GM19023 (cell line): Measurements from ENCODE around the gene MRPS34.

Source experiments
- ATAC-seq: cut with Tn5 transposase; IDR thresholded peaks from one replicate; pipeline ENCODE4 v1.9.1; 2021; ENCODE audit warnings: mild to moderate bottlenecking, moderate library complexity; ENCODE audit not compliant: unreplicated experiment

MRPS34 gene

DNA sequence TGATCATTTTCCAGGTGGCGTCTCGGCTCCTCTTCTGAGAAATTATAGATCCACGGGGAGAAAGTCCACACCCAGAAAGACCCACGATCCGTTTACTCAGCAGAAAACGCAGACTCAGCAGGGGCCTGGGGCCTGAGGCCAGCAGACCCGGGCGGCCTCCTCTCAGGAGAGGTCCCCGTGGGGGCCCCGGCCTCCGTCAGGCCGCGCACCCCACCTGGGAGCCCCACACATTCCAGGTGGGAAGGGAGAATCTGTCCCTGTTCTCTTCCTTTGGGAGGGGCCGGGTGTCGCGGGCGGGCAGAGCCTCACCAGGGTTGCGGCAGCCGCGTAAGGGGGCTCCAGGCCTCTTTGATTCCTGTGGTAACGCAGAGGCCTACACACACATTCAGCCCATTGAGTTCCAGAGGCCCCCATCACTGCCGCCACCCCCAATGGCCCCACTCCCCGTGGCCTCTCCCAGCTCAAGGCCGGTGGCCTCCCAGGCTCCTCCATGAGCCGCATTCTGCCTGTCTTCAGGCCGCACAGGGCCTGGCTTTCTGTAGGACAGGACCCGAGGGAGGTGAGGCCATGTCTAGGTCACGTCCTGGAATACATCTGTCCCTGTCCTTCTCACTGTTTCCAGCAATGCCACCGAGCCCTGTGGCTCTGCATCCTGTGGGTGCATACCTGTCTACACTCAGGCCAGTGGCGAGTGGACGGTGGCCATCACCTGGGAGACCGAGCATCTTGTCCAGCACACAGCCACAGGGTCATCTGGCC, 22.2 kb upstream of the MRPS34 start:
- ATAC-seq = no peak

DNA sequence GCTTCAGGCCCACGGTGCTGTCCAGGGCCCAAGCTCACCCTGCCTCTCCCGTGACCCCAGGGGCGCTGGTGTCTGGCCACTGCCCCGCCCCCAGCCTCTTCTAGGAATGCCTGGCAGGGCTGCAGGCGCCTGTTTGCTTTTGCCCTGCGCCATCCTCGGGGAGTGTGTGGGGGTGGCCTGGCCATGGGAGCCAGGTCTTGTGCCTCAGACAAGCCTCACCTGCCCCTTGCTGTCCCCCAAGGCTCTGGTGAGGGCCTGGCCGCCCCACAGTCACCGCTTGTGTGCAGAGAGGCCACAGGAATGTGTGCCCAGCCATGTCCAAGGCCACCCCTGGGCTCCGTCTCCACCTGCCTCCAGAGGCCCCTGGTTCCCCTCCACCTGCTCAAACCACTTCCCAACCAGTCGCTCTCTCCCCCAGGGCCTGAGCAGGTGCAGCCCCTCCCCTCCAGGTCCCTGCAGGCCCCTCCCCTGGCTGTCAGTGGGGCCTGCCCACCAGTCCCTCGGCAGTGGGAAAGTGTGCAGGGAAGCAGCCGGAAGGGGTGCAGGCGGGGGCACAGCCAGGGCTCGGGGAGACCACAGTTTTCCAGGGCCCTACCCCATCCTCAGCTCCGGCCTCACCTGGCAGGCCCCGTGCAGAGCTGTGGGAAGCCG, 21.4 kb upstream of the MRPS34 start:
- no peak for ATAC-seq

DNA sequence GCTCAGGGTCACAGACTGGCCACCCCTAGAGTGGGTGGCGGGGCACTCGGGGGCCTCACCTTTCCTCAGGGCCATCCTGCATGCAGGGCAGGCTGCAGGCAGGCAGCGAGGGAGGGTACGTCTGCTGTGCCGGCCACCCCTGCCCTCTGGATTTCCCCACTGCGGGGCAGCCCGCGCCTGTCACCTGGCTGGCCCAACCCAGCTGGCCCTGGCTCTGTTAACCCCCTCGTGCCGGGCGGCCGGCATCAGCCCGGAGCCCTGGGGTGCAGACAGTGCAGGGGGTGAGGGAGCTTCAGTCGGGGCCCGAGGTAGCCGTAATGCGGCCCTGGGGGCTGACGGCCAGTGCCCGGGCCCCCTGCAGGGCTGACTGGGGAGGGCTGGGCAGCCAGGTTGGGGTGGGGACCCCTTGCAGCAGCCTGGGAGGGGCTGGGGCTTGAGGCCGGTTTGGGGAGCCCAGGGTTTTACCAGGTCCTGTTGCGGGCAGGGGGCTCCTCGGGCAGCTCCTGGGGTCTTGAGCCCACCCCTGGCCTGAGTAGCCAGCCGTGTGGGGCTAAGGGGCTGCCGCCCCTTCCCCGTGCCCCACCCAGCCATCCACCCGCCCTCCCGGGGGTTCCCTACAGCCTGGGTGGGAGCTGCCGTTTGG, 20.8 kb upstream of the MRPS34 start, which contains the start of gene IGFALS:
Gene IGFALS (minus strand): TSS at position 128 of the 643 bp plus-strand sequence. CDS start 53 bp downstream, at position 75.
- no peak for ATAC-seq

DNA sequence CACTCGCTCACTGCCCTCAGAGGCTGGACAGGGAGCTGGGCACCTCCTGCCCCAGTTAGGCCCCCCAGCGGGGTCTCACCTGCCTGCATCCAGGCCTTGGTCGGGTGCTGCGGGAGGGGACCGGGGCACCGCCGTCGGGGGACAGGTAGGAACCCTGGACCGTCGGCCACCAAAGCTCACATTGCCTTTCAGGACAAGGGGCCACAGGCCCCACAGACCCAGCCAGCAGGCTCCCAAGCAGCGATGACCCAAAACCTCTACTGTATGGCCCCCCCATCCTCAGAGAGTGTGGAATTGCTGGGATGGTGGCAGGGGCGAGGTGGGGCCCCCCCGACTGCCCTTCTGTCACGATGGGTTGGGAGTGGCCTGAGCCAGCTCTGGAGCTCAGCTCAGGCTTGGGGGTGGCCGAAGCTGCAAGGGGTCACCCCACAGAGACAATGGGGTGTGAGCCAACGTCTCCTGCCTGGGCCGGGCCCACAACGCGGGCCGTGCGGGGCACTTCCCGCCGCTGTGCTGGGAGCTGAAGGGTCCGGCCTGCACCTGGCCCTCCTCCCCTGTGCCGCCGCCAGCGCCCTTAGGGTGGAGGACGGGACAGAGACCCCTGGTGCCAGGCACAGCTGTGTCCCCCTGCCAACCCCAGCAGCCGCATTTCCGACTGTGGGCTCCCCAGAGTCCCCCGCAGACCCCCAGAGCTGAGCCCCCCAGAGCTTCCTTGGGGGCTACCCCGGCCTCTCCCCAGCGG, 20.1 kb upstream of the MRPS34 start:
- ATAC-seq = no peak

DNA sequence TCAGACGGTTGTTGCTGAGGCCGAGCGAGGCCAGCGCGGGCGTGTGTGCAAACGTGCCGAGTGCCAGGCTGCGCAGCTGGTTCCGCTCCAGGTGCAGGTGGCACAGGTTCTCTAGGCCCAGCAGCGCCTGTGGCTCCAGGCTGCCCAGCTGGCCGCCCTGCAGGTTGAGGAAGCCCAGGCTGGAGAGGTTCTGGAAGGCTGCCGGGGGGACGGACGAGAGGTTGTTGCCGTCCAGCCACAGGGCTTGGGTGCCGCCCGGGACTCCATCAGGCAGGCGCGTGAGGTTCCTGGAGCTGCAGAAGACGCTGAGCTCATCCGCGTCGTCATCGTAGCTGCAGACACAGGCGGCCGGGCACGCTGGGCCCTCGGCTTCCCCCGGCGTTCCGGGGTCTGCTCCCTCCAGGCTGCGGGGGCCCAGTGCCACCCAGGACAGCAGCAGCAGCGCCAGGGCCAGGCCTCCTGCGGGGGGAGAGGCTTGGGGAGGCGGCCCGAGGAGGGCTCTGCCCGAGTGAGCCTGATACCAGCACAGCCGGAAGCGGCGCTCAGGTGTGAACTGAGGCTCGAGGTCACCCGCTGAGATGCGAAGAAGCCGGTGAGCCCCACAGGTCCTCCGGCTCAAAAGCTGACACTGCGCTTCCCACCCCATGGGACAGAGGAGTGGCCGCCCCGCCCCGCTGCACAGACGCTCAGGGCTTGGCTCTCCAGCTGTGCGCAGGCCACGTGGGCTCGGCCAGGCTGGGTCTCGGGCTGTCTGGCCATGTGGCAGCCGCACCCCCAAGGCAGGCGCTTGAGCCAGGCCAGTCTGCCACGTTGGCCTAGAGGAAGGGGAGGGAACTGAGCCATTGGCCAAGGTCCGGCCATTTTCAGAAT, 19.2 kb upstream of the MRPS34 start:
- ATAC-seq = no peak

DNA sequence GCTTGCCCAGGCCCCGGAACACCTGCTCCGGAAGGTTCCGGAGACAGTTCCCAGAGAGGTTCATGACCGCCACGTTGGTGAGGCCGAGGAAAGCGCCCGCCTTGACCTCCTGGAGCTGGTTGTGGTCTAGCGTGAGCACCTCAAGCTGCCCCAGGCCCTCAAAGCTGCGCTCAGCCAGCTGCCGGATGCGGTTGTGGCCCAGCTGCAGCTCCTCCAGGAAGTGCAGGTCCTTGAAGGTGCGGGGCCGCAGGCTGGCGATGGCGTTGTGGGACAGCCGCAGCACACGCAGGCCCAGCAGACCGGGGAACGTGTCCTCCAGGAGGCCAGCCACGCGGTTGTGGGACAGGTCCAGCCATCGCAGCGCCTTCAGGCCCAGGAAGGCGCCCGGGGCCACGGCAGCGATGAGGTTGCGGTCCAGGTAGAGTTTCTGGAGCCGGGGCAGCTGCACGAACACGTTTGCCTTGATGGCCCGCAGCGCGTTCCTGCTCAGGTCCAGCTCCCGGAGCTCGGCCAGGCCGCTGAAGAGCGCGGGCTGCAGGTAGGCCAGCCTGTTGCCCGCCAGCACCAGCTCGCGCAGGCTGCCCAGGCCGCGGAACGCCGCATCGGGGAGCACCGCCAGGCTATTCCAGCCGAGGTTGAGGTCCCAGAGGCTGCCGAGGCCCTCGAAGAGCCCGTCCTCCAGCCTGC, 18.5 kb upstream of the MRPS34 start:
- no peak for ATAC-seq

DNA sequence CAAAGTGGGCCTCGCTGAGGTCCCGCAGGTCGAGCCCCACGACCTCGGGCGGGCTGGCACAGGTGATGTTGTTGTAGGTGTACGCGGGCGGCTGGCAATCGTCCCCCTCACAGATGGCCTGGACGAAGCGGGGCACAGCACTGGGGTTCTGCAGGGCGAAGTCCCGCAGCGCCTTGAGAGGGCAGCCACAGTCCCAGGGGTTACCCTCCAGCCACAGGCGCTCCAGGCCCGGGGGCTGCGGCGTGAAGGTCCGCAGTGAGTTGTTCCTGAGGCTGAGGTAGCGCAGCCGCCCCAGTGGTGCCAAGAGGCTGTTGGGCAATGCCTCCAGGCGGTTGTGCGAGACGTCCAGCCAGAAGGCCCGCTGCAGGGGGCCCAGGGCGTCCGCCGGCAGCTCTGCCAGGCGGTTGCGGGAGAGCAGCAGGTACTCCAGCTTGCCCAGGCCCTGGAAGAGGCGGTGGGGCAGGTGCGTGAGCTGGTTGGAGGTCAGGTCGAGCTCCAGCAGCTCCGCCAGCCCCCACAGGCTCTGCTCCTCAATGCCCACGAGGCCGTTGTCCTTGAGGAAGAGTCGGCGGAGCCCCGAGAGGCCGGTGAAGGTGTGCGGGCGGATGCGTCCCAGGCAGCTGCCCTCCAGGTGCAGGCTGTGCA, 17.8 kb upstream of the MRPS34 start:
- no peak for ATAC-seq

DNA sequence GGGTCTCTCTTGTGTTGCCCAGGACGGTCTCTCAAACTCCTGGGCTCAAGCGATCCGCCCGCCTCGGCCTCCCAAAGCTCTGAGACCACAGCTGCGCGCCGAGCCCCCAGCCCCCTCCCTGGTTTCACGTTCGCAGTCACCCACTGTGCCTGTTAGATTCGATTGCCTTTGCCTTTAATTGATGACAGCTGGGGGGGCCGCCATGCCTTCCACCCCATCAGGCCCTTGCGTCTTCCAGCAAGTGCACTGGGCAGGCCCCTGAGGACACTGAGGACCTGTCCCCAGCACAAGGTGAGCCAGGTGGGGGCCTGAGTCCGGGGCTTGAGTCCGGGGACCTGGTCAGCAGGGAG, 17.3 kb upstream of the MRPS34 start:
- ATAC-seq = no peak

DNA sequence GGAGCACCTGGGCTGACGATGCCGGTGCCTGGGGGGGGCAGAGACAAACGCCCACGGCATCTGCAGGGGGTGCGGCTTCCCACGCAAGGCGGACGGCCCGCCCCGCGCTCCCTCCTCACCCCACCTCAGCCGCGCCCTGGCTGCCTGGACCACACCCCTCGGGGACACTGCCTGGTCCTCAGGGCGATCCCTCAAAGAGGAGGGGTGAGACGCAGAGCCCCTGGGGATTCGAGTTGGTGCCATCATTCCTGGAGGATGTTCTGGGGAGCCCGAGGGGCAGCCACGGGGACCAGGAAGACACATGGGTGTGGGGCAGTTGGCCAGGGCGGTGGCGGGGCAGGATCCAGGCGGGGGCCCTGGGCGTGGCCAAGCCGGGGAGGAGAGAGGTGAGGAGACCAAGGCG, 16.7 kb upstream of the MRPS34 start:
- ATAC-seq = no peak

DNA sequence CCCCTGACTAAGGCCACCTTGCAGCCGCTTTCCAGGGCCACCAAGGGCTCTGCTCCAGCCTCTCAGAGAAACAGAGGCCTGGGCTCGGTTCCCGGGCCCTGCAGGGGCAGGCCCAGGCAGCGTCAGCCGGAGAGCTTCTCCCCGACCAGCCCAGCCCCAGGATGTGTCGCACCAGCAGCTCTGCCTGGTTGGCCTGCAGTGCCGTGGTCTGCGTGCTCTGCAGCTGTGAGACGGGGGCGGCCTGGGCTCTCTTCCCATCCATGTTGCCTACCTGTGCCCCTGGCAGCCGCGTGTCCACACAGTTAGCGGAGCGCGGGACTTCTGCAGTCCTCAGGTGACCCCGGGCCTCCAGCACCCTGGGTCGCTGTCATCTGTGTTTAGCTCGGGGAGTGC, 15.8 kb upstream of the MRPS34 start:
- no peak for ATAC-seq

DNA sequence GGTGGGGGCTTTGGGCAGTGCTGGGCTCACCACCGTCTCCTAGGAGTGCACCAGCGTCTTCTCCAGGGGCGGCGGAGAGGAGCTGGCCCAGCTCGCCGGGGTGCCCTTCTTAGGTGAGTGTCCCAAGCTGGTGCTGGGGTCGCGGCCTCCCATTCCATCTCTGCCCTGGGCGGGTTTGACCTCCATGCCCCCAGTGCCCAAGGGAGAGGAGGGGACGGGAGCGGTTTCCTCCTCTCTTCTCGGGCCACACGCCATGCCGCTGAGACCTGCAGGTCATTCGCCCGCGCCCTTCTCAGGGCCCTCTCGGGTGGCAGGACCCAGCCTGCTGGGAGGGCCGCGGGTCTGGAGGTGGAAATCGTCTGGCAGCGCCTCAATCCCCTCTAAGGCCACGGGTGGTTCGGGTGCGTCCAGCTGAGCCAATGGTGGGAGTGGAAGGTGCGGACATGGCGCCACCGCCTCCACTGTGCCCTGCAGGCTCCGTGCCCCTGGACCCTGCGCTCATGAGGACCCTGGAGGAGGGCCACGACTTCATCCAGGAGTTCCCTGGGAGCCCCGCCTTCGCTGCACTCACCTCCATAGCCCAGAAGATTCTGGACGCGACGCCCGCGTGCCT, 15.3 kb upstream of the MRPS34 start:
- no peak for ATAC-seq

DNA sequence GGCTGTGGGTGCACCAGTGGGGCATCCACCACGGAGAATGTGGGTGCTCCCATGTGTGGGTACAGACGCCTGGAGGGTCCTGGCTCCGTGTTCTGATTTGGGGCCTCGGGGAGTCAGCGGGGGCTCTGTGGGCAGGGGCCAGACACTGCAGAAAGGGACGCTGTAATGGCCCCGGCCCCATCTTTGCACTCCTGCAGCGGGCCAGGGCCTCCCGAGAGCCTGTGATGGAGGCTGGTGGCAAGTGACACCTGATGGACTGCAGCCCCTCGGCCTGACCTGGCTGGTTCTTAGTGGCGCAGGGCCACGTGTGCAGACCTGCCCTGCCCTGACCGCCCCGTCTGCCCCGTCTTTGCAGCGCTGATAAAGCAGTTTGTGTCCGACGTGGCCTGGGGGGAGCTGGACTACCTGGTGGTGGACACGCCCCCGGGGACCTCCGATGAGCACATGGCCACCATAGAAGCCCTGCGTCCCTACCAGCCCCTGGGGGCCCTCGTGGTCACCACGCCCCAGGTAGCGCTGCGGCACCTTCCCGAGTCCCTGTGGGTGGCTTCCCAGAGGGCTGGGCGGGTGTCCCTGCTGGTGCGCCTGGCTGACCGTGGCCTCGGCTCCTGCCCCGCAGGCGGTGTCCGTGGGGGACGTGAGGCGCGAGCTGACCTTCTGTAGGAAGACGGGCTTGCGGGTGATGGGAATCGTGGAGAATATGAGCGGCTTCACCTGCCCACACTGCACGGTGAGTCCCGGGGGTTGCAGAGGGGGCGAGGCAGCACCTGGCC, 14.6 kb upstream of the MRPS34 start:
- no peak for ATAC-seq

DNA sequence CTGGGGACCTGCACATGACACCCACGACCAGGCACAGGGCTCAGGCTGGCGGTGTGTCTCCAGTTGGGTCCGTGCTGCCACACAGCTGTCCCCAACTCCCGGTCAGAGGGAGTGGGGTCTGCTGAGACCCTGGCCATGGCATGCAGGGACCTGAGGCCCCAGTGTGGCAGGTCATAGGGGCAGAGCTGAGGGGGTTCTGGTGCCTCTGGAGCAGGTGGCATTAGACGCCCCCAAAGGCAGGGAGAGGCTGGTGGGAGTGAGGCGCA, 14.1 kb upstream of the MRPS34 start:
- ATAC-seq = no peak

DNA sequence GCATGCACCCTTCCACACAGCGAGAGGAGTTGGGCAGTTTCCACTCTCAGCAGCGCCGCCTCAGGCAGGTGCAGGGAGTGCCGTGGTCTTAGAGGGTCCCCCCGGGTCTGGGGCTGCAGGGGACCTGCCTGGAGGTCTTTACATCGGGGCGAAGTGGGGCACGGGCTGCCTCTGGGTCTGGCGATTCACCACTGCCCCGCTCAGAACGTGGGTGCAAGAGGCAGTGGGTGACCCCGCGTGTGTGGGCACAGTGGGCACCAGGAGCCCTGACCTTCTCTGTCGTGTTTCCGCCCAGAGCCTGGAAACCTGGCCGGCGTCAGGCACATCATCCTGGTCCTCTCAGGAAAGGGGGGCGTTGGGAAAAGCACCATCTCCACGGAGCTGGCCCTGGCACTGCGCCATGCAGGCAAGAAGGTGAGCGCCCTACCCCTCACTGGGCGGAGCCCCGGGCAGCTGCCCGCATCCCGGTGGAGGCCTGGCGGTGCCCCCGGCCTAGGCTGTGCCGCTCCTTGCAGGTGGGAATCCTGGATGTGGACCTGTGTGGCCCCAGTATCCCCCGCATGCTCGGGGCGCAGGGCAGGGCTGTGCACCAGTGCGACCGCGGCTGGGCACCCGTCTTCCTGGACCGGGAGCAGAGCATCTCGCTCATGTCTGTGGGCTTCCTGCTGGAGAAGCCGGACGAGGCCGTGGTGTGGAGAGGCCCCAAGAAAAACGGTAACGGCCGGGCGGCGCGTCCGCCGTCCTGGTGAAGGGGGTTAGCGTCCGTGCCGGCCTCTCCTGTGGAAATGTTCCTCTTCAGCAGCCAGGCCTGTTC, 13.5 kb upstream of the MRPS34 start:
- ATAC-seq = no peak

DNA sequence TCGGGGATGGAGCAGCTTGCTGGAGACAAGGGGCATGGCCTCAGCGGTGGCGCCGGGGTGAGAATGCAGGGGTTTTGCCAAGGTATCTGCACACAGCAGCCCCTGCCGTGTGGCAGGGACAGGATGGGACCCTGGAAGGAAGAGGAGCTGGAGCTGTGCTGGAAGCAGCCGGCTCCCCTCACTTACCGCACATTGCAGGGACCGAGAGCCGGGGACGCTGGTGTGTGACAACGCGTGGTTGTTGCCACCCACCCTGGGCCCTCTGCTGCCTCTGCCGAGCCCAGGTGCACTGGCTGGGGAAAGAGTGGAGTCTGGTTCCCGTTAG, 12.9 kb upstream of the MRPS34 start:
- ATAC-seq = no peak

DNA sequence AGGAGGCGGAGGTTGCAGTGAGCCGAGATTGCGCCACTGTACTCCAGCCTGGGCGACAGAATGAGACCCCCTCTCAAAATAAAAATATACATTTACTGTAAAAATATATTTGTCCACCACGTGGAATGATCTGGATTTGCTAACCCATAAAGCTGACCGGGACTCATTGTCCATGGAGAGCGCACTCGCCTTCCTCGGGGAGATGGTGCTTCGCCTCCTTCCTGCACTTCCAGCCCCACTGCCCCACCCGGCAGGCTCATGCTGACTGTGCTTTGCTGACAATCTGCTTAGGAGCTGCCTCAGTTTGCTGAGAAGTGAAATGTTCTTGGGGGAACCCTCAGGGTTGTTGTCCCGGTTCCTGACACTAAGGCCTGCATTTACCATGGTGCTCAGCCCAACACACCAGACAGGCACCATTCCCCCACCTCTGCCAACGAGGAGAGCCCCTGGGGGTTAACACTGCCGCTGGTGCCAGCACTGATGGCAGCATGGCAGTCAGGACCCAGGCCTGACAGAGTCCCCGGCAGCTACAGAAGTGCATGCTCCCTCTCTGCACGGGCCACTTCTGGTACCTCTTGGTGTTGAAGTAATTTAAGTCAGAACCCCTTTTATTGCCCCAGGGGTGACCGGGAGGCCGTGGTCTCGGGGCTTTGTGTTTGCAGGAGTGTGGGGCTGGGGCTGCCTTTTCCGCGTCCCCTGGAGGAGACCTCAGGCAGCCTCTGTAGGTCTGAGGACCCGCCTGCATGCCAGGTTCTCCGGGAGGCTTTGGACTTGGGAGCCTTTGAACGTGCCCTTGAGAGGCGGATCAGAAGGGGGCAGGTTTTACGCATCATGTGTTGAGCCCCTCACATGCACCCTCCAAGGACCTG, 12.3 kb upstream of the MRPS34 start:
- ATAC-seq = no peak
